NCI-H146 treated with DMSO at 0.1 percent for 48 hours (cell line): ENCODE results near the gene DCBLD2.

Experiments used
- DNase-seq: peaks from one replicate; lab custom pipeline; 2025; ENCODE audit not compliant: unreplicated experiment; lab: John Stamatoyannopoulos, UW

DCBLD2 gene

DNA sequence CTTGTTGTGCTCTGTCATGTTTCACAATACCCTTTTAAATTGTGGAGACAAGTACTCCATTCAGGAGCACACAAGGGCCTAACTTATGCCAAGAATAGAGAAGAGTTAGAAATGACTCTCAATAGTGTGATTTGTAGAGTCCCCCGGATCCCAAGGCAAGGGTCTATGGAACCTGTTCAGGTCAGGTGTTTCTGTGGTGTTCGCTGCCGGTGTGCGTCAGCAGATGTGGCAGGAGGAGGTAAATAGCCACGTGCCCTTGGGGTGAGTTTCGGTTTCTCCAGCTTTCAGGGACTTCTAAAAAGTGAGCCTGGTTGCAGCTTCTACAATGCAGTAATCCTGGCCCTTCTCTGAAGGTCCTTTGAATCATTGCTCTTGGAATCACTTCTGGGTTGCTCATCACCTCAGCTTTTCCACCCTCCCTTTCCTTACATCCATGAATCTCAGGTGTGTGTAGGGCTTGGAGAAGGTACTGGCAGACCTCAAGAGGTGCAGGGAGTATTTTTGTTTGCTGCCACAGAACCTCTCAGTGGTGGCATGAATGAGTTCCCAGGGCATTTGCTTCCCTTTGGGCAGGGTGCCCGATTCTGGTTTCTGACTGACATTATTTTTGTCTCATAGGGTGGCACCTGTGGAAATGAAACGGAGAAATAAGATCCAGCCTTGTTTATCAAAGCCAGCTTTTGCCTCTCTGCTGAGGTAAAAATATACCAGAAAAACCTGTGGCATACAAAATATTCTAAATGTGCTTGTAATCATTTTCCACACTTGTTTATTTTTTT is 131.0 kb downstream of the DCBLD2 start:
- DNase-seq: no peak

DNA sequence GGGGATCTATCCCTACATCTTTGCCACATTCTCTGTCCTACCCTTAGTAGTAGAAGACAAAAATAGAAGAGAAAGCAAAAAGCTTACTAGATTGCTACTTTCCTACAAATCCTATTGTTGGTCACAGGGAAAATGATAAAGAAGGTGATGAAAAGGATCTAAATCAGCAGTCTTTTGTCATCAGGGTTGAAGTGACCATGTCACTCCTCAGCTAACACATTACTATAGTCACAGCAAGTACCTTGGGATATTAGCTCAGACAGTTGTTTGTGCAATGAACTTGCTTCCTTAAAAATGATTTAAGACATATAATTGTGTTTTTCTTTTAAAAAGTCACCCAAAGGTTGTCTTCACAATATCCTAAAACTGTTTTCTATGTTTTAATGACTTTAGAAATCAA is 132.0 kb downstream of the DCBLD2 start:
- DNase-seq: no peak

DNA sequence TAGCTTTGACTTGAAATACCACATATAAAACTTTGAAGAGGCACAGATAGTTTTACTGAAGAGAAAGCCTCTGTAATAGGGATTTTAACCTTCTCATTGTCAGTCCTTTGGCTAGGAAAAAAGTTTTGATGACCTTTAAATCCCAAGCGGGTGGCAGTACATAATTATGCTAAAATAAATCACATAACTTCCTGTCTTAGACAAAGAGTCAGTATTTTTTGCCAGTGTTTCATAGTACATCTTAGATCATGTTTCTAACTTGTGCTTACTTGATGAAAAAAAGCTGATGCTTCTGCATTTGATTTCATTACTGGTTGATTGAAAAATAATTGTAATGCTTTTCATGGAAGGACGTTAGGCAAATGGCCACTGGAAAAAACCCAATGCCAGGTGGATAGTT is 132.5 kb downstream of the DCBLD2 start:
- DNase-seq: no peak

DNA sequence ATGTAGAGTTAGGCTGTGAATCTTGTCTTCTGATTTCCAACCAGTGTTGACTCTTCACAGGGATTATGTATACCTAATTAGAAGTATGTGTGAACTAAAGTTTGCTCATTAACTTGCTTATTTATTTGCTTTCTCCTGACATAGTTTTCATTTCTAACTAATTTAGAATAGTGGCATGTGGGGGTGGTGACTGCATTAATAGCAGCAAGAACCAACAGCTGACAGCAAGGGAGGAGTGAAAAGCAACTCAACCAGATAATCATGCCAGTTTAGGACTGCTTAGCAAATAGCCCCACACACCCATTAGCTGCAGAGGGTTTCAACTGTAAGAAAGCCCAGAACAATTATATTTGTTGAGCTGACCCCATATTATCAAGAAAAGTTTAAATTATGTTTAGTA is 134.6 kb downstream of the DCBLD2 start:
- no peak for DNase-seq

DNA sequence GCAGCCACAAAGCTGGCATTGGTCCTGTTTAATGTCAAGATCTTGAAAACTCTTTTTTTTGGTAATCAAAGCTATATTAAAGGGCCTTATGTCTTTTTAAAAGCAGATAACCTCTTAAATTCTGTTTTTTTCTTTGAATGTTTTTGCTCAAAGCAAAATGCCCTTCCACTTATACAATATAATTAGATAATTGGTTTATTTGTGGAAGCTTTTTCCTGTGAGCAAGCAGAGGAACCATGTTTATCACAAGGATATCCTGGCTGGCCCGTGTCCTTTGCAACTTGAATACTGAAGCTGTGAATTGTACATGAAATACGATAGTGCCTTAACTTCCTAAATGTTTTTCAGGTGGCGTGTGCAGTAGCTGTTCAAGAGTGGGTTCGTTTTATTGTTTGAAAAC is 135.8 kb downstream of the DCBLD2 start:
- no peak for DNase-seq

DNA sequence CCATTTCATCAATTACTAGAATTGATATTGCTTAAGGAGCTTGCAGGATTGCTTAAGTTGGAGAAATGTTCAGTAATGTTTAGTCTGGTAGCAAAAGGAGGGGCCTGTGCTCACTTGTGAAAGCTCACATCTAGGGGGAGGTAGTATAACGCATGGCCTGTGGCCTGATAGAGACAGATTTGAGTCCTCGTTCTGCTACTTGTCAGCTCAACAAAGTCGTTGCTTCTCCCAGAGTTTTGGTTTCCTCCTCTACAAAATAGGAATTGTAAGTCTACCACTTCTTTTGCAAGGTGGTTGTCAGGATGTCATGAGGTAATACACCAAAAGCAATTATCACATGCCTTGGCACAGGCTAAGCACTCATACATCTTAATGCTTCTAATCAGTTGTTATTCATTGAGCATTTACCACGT is 137.0 kb downstream of the DCBLD2 start:
- no peak for DNase-seq

DNA sequence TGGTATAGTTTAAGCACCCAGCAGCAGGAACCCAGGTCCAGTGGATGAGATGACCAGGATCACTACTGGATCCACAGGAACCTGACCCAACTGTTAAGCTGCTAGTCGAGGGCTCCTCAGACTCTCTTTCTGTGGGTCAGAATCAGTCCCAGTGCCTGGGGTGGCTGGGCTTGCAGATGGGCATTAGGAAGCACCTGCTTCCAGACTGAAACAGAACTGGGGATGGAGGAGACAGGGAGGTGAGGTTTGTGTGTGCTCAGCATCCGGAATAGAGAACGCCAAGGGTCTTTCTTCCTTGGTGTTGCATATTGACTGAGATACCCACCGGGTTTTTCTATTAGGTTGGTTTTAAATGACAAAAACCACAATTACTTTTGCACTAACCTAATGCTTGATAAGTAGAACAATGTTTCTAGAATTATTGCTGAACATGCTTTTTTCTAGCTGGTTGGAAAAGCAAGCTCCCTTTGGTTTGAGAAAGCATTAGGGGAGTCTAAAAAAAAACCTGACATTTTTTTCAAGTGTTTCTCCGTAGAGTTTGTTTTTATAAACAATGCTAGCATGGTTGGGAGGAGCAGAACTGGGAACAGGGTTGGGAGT is 137.6 kb downstream of the DCBLD2 start:
- no peak for DNase-seq

DNA sequence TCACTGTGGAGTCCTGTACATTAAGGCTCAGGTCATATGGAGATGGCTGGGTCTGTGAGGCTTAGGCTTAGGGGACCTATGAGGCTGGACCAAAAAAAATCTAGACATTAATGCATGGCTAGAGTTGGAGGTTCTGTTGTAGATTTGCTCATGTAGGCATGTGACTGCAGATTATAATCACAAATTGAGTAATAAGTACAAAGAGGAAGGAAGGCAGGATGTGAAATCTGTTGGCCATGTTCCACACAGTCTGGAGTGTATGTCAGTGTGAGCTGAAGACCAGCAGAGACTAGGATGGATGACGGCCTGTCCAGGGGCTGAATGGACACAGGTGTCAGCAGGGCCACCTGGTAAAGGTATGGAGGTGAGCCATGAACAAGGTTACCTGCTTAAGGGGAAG is 138.4 kb downstream of the DCBLD2 start, which contains the start of gene ST3GAL6:
TSS of gene ST3GAL6 (plus strand) at position 265 of the 400 bp plus-strand sequence. CDS start 5,101 bp downstream, outside the sequence.
- DNase-seq: no peak

DNA sequence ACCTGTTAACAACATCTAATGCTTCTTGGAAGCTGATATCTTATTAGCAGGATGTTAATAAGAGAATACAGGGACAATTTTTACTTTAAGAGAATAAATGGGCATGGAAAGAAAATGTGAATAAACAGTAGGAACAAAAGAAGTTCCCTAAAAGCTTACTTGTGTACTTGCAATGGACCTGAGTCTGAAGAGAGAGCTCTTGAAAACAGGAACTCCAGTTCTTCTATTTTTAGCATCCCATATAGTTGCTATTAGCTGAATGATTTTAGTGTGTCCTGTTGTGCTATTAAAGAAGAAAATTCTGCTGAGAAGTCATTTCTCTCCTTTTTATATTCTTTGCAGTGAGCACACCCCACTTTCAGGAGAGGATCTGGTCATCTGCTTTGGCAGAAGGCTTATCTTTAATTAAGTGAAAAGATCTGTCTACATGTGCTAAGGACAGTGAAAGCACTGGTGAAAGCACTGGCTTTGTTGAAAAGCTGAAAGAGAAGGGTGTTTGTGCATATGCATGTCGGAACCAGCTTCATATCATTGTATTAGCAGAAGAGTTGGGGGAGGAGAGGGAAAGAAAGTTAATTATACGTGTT is 139.8 kb downstream of the DCBLD2 start:
- DNase-seq: no peak

DNA sequence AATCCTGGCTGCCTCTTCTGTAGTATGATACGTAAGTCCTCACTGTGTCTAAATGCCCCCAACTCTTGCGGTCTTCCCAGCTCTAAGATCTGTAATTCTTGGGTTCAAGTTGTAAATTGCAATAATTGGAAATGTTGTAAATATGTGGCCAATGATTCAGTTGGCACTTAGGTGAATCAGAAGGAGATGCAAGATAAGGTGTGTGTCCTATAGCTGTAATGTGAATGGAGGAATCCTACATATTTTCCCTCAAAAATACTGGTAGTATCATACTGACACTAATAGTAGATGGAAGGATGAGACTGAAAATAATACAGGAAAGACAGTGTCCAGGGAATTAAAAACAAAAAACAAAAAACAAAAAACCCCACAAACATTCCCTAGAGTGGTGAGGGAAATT is 141.9 kb downstream of the DCBLD2 start:
- no peak for DNase-seq

DNA sequence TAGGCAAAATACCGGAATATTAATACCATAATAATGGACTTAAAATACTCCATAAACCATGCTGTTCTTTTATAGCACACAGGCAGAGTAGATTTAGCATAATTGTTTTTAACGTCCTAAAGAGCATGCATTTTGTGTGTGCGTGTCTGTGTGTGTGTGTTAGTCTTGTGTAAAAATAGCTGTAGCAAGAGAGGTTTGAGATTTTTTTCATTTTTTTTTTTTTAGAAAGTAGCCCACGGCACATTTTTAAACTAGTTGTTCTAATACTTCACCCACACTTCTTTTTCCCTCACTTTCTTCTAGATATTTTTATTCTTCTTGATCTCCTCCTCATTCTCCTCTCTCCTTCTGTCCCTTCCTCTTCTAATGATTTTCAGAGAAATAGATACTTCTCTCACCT is 145.9 kb downstream of the DCBLD2 start:
- no peak for DNase-seq

DNA sequence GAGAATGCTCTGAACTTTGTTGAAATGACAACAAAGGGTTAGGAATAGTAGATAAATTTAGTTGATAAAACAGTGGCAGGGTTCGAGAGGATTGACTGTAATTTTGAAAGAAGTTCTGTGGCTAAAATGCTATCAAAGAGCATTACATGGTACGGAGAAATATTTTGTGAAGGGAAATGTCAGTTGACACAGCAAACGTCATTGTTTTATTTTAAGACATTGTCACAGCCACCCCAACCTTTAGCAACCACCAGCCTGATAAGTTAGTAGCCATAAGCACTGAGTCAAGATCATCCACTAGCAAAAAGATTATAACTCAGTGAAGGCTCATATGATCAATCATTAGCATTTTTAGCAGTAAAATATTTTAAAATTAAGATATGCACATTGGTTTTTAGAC is 147.0 kb downstream of the DCBLD2 start:
- DNase-seq: no peak

DNA sequence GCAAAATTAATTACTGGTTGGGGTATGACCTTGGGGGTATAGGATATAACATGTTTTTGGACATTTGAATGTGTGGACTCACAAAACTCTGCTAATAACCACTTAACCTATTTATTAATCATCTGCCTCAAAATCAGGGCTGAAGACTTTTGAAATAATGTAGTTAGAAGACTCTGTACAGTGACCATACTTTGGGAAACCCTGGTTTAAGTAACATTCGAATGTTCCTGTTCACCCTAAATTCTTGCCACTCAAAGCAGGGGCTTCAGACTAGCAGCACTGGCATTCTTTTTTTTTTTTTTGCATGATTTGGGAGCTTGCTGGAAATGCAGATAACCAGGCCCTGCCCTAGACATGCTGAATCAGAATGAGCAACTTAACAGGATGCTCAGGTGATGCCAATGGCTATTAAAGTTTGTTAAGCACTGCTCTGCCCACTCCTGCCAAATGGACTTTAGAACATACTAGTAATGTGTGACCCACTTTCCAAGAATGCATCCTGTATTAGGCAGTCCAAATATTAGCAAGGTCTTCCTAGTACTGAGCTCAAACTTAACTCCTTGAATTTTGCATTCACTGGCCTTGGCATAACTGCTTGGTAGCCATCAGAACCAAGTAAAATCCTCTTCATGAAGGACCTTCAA is 151.1 kb downstream of the DCBLD2 start:
- DNase-seq: no peak

DNA sequence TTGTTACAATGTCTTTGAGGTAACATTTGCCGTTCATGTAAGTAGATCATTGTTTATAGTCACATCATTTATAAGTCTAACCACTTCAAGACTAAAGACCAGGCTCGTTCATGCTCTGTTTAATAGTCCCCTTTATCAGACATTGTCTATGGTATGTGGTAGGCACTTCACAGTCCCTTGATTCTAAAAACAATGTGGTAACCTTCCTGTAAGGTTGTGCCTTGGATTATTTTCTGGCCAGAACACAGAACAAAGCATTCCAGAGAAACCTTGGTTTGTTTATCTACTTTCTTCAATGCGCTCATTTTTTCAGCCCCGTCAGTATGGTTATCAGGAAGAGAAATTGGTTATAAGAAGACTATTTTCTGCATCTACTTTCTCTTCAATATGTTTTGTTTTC is 154.6 kb downstream of the DCBLD2 start:
- no peak for DNase-seq

DNA sequence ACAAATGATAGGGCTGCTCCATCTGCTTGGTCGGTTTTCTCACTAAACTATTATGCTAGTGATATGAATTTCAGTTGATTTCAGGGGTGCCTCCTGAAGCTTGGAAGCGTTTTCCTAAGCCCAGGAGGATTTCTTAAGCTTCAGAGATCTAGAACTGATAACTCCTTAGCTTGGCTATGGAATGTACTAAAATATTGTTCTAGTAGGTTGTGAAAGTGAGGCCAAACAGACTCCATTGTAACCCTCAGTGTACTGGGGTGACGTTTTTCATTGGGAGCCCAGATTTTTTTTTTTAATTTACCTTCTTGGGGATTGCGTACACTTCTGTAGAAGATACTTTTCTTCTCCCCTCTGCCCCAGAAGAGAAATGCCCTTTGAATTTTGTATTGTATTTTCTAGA is 155.4 kb downstream of the DCBLD2 start:
- DNase-seq: no peak
